Body of pancreas (tissue), 4 donors: ENCODE results near the gene THUMPD1.

Source experiments
- POLR2A ChIP-seq, 3 donors: fragments of 450-650 bp; IDR thresholded peaks; one replicate each; pipeline ENCODE4 v1.6.1; 2016; ENCODE audit warnings: antibody characterized with exemption in 3 of 3, mild to moderate bottlenecking in 2 of 3
- TF ChIP-seq, protein P1 (sequence below), 7 experiments: fragments of 450-650 bp in 4 of 7; fragments of 200-600 bp in 3 of 7; sonication (generic) in 3 of 7; IDR thresholded peaks; one replicate each; pipeline ENCODE4 v1.5.1; 2016 to 2019; ENCODE audit warnings: antibody characterized with exemption in 7 of 7

DNA sequence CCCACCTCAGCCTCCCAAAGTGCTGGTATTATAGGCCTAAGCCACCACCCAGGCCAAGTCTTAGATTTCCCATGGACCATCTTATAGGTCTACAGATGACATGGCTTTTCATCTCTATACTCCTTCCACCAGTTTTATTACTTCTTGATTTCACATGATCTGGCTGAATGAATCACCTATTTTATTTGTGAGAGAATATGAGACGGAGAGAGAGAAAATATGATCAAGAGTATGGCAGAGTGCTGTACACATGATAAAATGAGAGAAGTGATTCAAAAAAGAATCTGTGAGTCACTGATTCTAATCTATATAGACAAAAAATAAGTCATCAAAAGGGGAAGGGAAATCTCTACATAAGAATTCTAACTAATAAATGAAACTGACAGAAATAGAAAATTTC lies 57.8 kb downstream of the THUMPD1 start:
- TF ChIP-seq POLR2A (IDR thresholded peaks at IDR 0.05) = no peak
- TF ChIP-seq, protein P1, sequence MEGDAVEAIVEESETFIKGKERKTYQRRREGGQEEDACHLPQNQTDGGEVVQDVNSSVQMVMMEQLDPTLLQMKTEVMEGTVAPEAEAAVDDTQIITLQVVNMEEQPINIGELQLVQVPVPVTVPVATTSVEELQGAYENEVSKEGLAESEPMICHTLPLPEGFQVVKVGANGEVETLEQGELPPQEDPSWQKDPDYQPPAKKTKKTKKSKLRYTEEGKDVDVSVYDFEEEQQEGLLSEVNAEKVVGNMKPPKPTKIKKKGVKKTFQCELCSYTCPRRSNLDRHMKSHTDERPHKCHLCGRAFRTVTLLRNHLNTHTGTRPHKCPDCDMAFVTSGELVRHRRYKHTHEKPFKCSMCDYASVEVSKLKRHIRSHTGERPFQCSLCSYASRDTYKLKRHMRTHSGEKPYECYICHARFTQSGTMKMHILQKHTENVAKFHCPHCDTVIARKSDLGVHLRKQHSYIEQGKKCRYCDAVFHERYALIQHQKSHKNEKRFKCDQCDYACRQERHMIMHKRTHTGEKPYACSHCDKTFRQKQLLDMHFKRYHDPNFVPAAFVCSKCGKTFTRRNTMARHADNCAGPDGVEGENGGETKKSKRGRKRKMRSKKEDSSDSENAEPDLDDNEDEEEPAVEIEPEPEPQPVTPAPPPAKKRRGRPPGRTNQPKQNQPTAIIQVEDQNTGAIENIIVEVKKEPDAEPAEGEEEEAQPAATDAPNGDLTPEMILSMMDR (IDR thresholded peaks at IDR 0.05) = no peak
